PC-9 (cell line): ENCODE results near the gene VWA5A. TPM values are rescaled to one million over a fixed set of nuclear protein-coding genes. Genes with fewer than 3 reads are reported as not detected.

ENCODE experiments used
- BruUV-seq: library from RNA; stranded (reverse); fragments of 400-500 nt; replicated peaks from 2 replicates; lab custom pipeline; 2021; lab: Mats Ljungman, UMichigan
- CTCF ChIA-PET: fragments of 300-600 bp; sonication (Branson Sonifier 250); formaldehyde crosslinking; loops from one replicate; lab custom pipeline; 2022; ENCODE audit warnings: antibody characterized with exemption; lab: Charles Lee
- POLR2A ChIA-PET: fragments of 300-600 bp; sonication (Branson Sonifier 250); formaldehyde crosslinking; loops from one replicate; lab custom pipeline; 2022; ENCODE audit warnings: antibody characterized with exemption; ENCODE audit not compliant: unreplicated experiment; lab: Charles Lee
- DNase-seq, 2 experiments: peaks; one replicate each; pipeline versions ENCODE4 v3.0.0 to v3.0.0-alpha.2; 2015 to 2022; ENCODE audit warnings: mixed read lengths in 1 of 2
- H2AFZ ChIP-seq: fragments of 200-600 bp; sonication (generic); 2 replicates; pipeline ENCODE4 v1.8.1; 2017; ENCODE audit warnings: antibody characterized with exemption
- H3F3A ChIP-seq: fragments of 200-600 bp; sonication (generic); 2 replicates; pipeline ENCODE4 v1.8.1; 2017; ENCODE audit warnings: antibody characterized with exemption, mild to moderate bottlenecking, low read depth; ENCODE audit not compliant: insufficient read depth
- H3K27ac ChIP-seq: fragments of 200-600 bp; sonication (generic); 2 replicates; pipeline ENCODE4 v1.6.1; 2016; ENCODE audit warnings: mixed run types
- H3K27me3 ChIP-seq: fragments of 200-600 bp; sonication (generic); 2 replicates; pipeline ENCODE4 v1.6.1; 2016; ENCODE audit warnings: low read depth, mixed run types; ENCODE audit not compliant: insufficient read depth
- H3K36me3 ChIP-seq: fragments of 200-600 bp; sonication (generic); 2 replicates; pipeline ENCODE4 v1.6.1; 2016; ENCODE audit warnings: low read depth, mixed run types
- H3K4me1 ChIP-seq: fragments of 200-600 bp; sonication (generic); replicated peaks from 2 replicates; pipeline ENCODE4 v1.6.1; 2016; ENCODE audit warnings: mixed run types; ENCODE audit not compliant: insufficient read depth
- H3K4me2 ChIP-seq: fragments of 200-600 bp; sonication (generic); 2 replicates; pipeline ENCODE4 v1.6.1; 2017; ENCODE audit warnings: mixed run types
- H3K4me3 ChIP-seq: fragments of 200-600 bp; sonication (generic); 2 replicates; pipeline ENCODE4 v1.6.1; 2016; ENCODE audit warnings: mixed run types
- H3K79me2 ChIP-seq: fragments of 200-600 bp; sonication (generic); 2 replicates; pipeline ENCODE4 v1.6.1; 2017; ENCODE audit warnings: low read depth, mixed run types
- H3K9me2 ChIP-seq: fragments of 200-600 bp; sonication (generic); 2 replicates; pipeline ENCODE4 v1.8.1; 2017; ENCODE audit warnings: mild to moderate bottlenecking; ENCODE audit not compliant: insufficient read depth
- H3K9me3 ChIP-seq: fragments of 200-600 bp; sonication (generic); 2 replicates; pipeline ENCODE4 v1.8.1; 2016; ENCODE audit warnings: low read depth; ENCODE audit not compliant: insufficient read depth
- H4K20me1 ChIP-seq: fragments of 200-600 bp; sonication (generic); 2 replicates; pipeline ENCODE4 v1.8.1; 2017; ENCODE audit not compliant: insufficient read depth
- EZH2 ChIP-seq: fragments of 200-600 bp; sonication (generic); IDR thresholded peaks from 2 replicates; pipeline ENCODE4 v1.8.0; 2017; ENCODE audit warnings: antibody characterized with exemption, low read depth
- intact Hi-C: fragments of 100-400 bp; cut with micrococcal nuclease; formaldehyde crosslinking; loops from one replicate; pipeline ENCODE4 v1.10.0; 2022; ENCODE audit not compliant: unreplicated experiment
- total RNA-seq: library from RNA; stranded (reverse); gene quantifications from 2 replicates; pipeline ENCODE4 v1.2.3, GENCODE V29; 2021
- TF ChIP-seq, protein P1 (sequence below): fragments of 200-600 bp; sonication (generic); conservative IDR thresholded peaks from 2 replicates; pipeline ENCODE4 v1.6.1; 2017; ENCODE audit warnings: mixed run types, antibody characterized with exemption, mild to moderate bottlenecking, moderate library complexity

Gene VWA5A
- total RNA-seq, 1 experiment from 2014 or later: 2.7 TPM

GRCh38 chr11:124183068-124183467 is 67.8 kb downstream of the VWA5A start, which contains the start of gene OR10D3:
Gene OR10D3 (plus strand): TSS chr11:124183345. CDS start chr11:124185270, 1,925 bp downstream.
- intact Hi-C loops: no loop called here
- no TSS peak for BruUV-seq

GRCh38 chr11:124190298-124191139 is 75.3 kb downstream of the VWA5A start:
- intact Hi-C loops: no loop called here

More at GRCh38 chr11:124183068-124183467, 67.8 kb downstream of the VWA5A start, which contains the start of gene OR10D3:
- H3K9me2 ChIP-seq: no peaks in the 10 kb centered on the region
- H3K4me3 ChIP-seq: no peak within 1 kb of the TSS
- H3K79me2 ChIP-seq: no peaks in the 10 kb centered on the region
- no peak for TF ChIP-seq EZH2
- TF ChIP-seq, protein P1, sequence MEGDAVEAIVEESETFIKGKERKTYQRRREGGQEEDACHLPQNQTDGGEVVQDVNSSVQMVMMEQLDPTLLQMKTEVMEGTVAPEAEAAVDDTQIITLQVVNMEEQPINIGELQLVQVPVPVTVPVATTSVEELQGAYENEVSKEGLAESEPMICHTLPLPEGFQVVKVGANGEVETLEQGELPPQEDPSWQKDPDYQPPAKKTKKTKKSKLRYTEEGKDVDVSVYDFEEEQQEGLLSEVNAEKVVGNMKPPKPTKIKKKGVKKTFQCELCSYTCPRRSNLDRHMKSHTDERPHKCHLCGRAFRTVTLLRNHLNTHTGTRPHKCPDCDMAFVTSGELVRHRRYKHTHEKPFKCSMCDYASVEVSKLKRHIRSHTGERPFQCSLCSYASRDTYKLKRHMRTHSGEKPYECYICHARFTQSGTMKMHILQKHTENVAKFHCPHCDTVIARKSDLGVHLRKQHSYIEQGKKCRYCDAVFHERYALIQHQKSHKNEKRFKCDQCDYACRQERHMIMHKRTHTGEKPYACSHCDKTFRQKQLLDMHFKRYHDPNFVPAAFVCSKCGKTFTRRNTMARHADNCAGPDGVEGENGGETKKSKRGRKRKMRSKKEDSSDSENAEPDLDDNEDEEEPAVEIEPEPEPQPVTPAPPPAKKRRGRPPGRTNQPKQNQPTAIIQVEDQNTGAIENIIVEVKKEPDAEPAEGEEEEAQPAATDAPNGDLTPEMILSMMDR: no peak
- H3K36me3 ChIP-seq: no peaks in the 10 kb centered on the region
- H3K9me3 ChIP-seq: no peaks in the 10 kb centered on the region
- ChIA-PET CTCF (no interaction called here), POLR2A (no interaction called here)
- no peak within 1 kb of the TSS for H2AFZ ChIP-seq
- DNase-seq: no peak
- no peaks in the 10 kb centered on the region for H4K20me1 ChIP-seq
- H3K4me1 ChIP-seq: no peaks in the 10 kb centered on the region
- H3K27me3 ChIP-seq: no peaks in the 10 kb centered on the region
- no peaks in the 10 kb centered on the region for H3F3A ChIP-seq
- H3K4me2 ChIP-seq: no peak within 1 kb of the TSS
- no peak within 1 kb of the TSS for H3K27ac ChIP-seq

GRCh38 chr11:124193221-124194010 is 78.2 kb downstream of the VWA5A start:
- BruUV-seq: no TSS peak
- no peak for TF ChIP-seq EZH2
- TF ChIP-seq, protein P1: no peak
- Histone ChIP-seq H3K9me3 (no peaks in the 10 kb centered on the region), H3K36me3 (no peaks in the 10 kb centered on the region), H3K79me2 (no peaks in the 10 kb centered on the region), H3K4me3 (no peak overlapping the region), H3K27me3 (no peaks in the 10 kb centered on the region), H3F3A (no peaks in the 10 kb centered on the region), H4K20me1 (no peaks in the 10 kb centered on the region), H2AFZ (no peak overlapping the region), H3K4me2 (no peak overlapping the region), H3K4me1 (no peaks in the 10 kb centered on the region), H3K27ac (no peak overlapping the region), H3K9me2 (no peaks in the 10 kb centered on the region)
- ChIA-PET POLR2A (no interaction called here), CTCF (no interaction called here)
- DNase-seq: no peak
- intact Hi-C loops: no loop called here

More at GRCh38 chr11:124190298-124191139, 75.3 kb downstream of the VWA5A start:
- no peaks in the 10 kb centered on the region for H3F3A ChIP-seq
- no peak overlapping the region for H3K4me2 ChIP-seq
- no peaks in the 10 kb centered on the region for H3K36me3 ChIP-seq
- no peak overlapping the region for H3K27ac ChIP-seq
- ChIA-PET POLR2A (no interaction called here), CTCF (no interaction called here)
- BruUV-seq: no TSS peak
- TF ChIP-seq EZH2: no peak
- TF ChIP-seq, protein P1: no peak
- H3K9me3 ChIP-seq: no peaks in the 10 kb centered on the region
- H3K27me3 ChIP-seq: no peaks in the 10 kb centered on the region
- H3K79me2 ChIP-seq: no peaks in the 10 kb centered on the region
- H2AFZ ChIP-seq: no peak overlapping the region
- H3K9me2 ChIP-seq: no peaks in the 10 kb centered on the region
- no peak overlapping the region for H3K4me3 ChIP-seq
- no peaks in the 10 kb centered on the region for H3K4me1 ChIP-seq
- no peak for DNase-seq
- H4K20me1 ChIP-seq: no peaks in the 10 kb centered on the region
